Ovary (tissue), 9 donors: ENCODE measurements around the gene HS6ST2. TPM values are rescaled to one million over a fixed set of nuclear protein-coding genes. Genes with fewer than 3 reads are reported as not detected.

ENCODE experiments used
- DNase-seq, 5 donors: peaks; one replicate each; pipeline ENCODE4 v3.0.0-alpha.2; 2019 to 2020
- H3K27ac ChIP-seq, 2 donors: fragments of 200-600 bp; one replicate each; pipeline versions ENCODE4 v1.5.1 to v1.8.0; 2019 to 2022
- H3K27me3 ChIP-seq: fragments of 200-600 bp; one replicate; pipeline ENCODE4 v1.8.0; 2022
- H3K36me3 ChIP-seq: fragments of 200-600 bp; sonication (generic); one replicate; pipeline ENCODE4 v1.5.1; 2019
- H3K4me1 ChIP-seq: one replicate; pipeline ENCODE4 v1.8.1; 2013; ENCODE audit warnings: mild to moderate bottlenecking, moderate library complexity; ENCODE audit not compliant: insufficient read depth
- H3K4me3 ChIP-seq: fragments of 200-600 bp; sonication (generic); one replicate; pipeline ENCODE4 v1.5.1; 2017
- H3K9me3 ChIP-seq, 2 donors: fragments of 200-600 bp in 1 of 2; sonication (generic) in 1 of 2; one replicate each; pipeline versions ENCODE4 v1.5.1 to v1.8.1; 2013 to 2019; ENCODE audit warnings: mild to moderate bottlenecking in 1 of 2, moderate library complexity in 1 of 2
- EP300 ChIP-seq: sonication (generic); formaldehyde crosslinking; IDR thresholded peaks from one replicate; pipeline ENCODE4 v1.6.1; 2017; ENCODE audit warnings: antibody characterized with exemption
- POLR2A ChIP-seq: fragments of 450-650 bp; IDR thresholded peaks from one replicate; pipeline ENCODE4 v1.6.1; 2017; ENCODE audit warnings: antibody characterized with exemption, mild to moderate bottlenecking, moderate library complexity
- WGBS, 3 donors: extraction: QIAGEN DNeasy Blood & Tissue Kit in 1 of 3; methylation state at CpG; one replicate each; pipeline versions ENCODE4 v1.1.5 to v1.1.7; 2013 to 2017; 5-methylcytosine and 5-hydroxymethylcytosine counted together
- intact Hi-C, 4 donors: fragments of 100-400 bp; cut with DNase I; formaldehyde crosslinking; loops; one replicate each; pipeline versions ENCODE4 v1.11.0 to v1.15.1; 2022 to 2023
- polyA plus RNA-seq, 2 donors: library from polyadenylated mRNA; stranded (reverse); fragments of 200-250 nt in 1 of 2; fragments of 350-450 nt in 1 of 2; fragmentation: Illumina TruSeq in 1 of 2; extraction: RNeasy Lipid Tissue Mini Kit (QIAGEN cat#74804) in 1 of 2; gene quantifications; one replicate each; pipeline ENCODE4 v1.2.3, GENCODE V29; 2013 to 2014
- total RNA-seq, 7 donors: library from RNA; depleted of rRNA in 2 of 7; stranded (reverse); fragments of >200 nt in 2 of 7; fragmentation: NEBNext Ultra II Directional in 3 of 7; extraction: Animal tissue kit (Norgen Biotek cat#: 25700) in 3 of 7; gene quantifications; one replicate each; pipeline versions ENCODE4 v1.1.0 to v1.2.4, GENCODE V29; 2016 to 2023
- TF ChIP-seq, protein P1 (sequence below), 3 donors: fragments of 450-650 bp in 2 of 3; fragments of 200-600 bp in 1 of 3; IDR thresholded peaks; one replicate each; pipeline versions ENCODE4 v1.5.1 to v1.8.0; 2016 to 2022; ENCODE audit warnings: antibody characterized with exemption in 3 of 3, mild to moderate bottlenecking in 1 of 3
- donor health status: DM: no; HTN: no; CAD: no; lungs with moderate emphysema.
- donor health status: DM: no; HTN: no; CAD: no.
- donor health status: Bipolar disorder and iron deficiency.
- donor health status: DM: yes; HTN: yes; CAD: no.
- donor health status: DM: no; HTN: no; CAD: no.
- donor health status: DM: yes; HTN: yes; CAD: no.

HS6ST2 gene
- total and polyA plus RNA-seq, 9 donors: 5.9 to 29.0 (median 12.9) TPM

DNA sequence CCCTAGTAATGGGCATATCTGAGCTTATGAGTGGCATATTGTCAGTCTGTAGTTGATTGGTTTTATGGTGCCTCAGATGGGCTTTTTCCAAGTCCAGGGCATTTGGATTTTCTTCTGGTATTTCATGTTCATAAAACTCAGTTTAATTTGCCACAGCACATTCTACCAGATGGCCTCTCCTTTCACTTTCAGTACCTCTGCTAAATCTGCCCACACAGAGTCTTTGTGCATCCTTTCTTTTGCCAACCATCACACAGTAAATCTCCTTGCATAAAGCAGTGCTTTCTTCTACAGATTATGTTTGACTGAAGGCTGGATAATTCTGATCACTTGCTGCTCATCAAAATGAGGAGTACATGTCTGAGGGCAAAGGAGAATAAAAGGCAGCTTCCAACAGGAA is 98.2 kb downstream of the HS6ST2 start:
- TF ChIP-seq, protein P1, sequence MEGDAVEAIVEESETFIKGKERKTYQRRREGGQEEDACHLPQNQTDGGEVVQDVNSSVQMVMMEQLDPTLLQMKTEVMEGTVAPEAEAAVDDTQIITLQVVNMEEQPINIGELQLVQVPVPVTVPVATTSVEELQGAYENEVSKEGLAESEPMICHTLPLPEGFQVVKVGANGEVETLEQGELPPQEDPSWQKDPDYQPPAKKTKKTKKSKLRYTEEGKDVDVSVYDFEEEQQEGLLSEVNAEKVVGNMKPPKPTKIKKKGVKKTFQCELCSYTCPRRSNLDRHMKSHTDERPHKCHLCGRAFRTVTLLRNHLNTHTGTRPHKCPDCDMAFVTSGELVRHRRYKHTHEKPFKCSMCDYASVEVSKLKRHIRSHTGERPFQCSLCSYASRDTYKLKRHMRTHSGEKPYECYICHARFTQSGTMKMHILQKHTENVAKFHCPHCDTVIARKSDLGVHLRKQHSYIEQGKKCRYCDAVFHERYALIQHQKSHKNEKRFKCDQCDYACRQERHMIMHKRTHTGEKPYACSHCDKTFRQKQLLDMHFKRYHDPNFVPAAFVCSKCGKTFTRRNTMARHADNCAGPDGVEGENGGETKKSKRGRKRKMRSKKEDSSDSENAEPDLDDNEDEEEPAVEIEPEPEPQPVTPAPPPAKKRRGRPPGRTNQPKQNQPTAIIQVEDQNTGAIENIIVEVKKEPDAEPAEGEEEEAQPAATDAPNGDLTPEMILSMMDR (IDR thresholded peaks at IDR 0.05): no peak
- TF ChIP-seq EP300: no peak
- no peak for TF ChIP-seq POLR2A
- Histone ChIP-seq H3K9me3 (no peaks in the 10 kb centered on the region), H3K36me3 (no peaks in the 10 kb centered on the region), H3K4me1 (no peaks in the 10 kb centered on the region), H3K27ac (no peak overlapping the region), H3K4me3 (no peak overlapping the region), H3K27me3 (no peaks in the 10 kb centered on the region)
- DNase-seq: no peak
- intact Hi-C loops: no loop called here

DNA sequence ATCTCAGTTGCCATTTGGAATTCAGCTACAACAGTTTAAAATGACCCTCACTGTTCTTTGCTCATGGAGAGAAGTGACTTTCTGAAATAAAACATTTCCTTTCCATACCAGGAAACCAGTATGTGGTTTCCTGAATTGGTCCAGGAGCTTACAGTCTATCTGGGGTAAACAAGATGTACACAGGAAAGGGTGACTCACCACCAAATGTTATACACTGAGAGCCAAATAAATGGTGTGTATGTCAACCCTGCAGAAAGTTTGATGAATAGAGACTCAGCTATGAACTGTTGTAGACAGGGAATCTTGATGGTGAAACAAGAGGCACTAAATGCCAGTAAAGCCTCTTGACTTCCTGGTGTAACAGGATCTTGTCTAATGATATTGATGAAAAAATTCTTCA is 100.4 kb downstream of the HS6ST2 start:
- no peaks in the 10 kb centered on the region for H3K27me3 ChIP-seq
- TF ChIP-seq EP300 (no peak), POLR2A (no peak)
- TF ChIP-seq, protein P1 (IDR thresholded peaks at IDR 0.05): no peak
- no peaks in the 10 kb centered on the region for H3K36me3 ChIP-seq
- no peaks in the 10 kb centered on the region for H3K9me3 ChIP-seq
- H3K27ac ChIP-seq: no peak overlapping the region
- DNase-seq: no peak
- H3K4me1 ChIP-seq: no peaks in the 10 kb centered on the region
- no peak overlapping the region for H3K4me3 ChIP-seq
- intact Hi-C loops: no loop called here

DNA sequence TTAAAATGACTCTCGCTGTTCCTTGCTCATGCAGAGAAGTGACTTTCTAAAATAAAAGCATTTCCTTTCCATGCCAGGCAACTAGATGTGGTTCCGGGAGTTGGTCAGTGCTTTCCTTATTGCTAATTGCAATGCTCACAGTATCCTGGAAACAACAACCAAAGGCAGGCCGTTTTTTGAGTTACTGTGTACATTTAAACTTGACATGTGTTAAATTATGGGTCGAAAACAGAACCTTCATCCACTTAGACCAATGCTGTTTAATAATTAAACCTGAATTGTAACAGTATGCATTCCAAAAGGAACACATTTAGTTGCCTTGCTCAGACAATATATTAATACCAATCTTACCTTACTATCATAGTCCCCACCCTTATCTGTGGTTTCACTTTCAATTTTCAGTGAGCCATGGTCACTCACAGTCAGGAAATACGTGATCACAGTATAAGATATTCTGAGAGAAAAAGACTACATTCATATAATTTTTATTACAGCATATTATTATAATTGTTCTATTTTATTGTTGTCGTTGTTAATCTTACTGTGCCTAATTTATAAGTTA is 102.6 kb downstream of the HS6ST2 start:
- no peaks in the 10 kb centered on the region for H3K27me3 ChIP-seq
- WGBS, 3 donors: 38 to 58% (median 48%) methylated on average over 6 of the region's 6 CpGs
- no peak overlapping the region for H3K27ac ChIP-seq
- intact Hi-C loops: no loop called here
- no peaks in the 10 kb centered on the region for H3K36me3 ChIP-seq
- H3K4me3 ChIP-seq: no peak overlapping the region
- H3K4me1 ChIP-seq: no peaks in the 10 kb centered on the region
- no peak for DNase-seq
- TF ChIP-seq, protein P1 (IDR thresholded peaks at IDR 0.05): no peak
- TF ChIP-seq EP300 (no peak), POLR2A (no peak)
- no peaks in the 10 kb centered on the region for H3K9me3 ChIP-seq

DNA sequence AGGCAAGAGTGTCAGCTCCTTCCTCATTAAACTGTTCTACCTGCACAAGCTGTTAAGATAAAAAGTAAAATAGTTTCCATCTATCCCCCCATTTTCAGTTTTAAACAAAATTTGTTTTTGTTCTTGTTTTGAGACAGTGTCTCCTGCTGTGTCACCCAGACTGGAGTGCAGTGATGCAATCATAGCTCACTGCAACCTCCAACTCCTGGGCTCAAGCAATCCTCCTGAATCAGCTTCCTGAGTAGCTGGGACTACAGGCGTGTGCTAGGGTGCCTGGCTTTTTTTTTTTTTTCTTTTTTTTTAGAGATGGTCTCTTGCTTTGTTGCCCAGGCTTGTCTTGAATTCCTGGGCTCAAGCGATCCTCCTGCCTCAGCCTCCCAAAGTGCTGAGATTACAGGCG is 105.4 kb downstream of the HS6ST2 start:
- Histone ChIP-seq H3K27me3 (no peaks in the 10 kb centered on the region), H3K9me3 (no peaks in the 10 kb centered on the region), H3K4me1 (no peaks in the 10 kb centered on the region), H3K27ac (no peak overlapping the region), H3K4me3 (no peak overlapping the region), H3K36me3 (no peaks in the 10 kb centered on the region)
- WGBS, 3 donors: 73 to 80% (median 77%) methylated on average over 3 of the region's 3 CpGs
- no peak for DNase-seq
- intact Hi-C loops: no loop called here
- TF ChIP-seq POLR2A: no peak

DNA sequence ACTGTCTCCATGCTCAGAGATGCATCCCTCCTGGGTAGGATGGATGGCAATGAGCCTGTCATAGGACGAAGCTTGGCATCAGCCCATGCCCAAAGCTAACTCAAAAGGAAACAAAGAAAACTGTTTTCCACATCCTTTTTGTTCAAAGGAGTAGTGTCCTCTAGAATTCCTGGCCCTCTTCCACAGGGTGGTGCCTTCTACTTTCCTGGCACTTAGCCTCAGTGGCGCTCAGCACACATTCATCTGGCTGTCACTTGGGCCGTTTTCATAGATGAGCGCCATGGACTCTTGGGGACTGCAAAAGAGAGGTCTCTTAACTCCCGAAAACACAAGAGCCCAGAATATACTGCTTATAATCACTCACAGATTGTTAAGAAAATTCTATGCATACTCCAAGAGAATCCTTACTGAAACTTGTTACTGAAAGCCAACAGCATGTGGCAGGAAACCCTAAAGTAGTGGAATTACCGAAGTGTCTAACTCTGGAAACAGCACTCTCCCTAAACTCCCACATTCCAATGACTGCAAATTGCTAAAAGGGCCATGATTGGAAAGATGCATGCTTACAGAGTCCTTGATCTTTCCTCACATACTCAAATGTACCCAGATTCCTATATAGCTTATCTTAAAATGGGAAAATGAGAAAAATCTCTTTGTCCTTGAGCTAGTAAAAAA is 110.0 kb downstream of the HS6ST2 start:
- Histone ChIP-seq H3K36me3 (no peaks in the 10 kb centered on the region), H3K27ac (no peak overlapping the region), H3K27me3 (no peaks in the 10 kb centered on the region), H3K9me3 (no peaks in the 10 kb centered on the region), H3K4me3 (no peak overlapping the region), H3K4me1 (no peaks in the 10 kb centered on the region)
- TF ChIP-seq, protein P1 (IDR thresholded peaks at IDR 0.05): no peak
- no peak for TF ChIP-seq EP300
- TF ChIP-seq POLR2A: no peak
- 48 to 54% (median 51%) methylated on average over 6 of the region's 6 CpGs for WGBS, 3 donors
- no peak for DNase-seq
- intact Hi-C loops: no loop called here
